HG02678 (cell line): ENCODE results near the gene DICER1.

ENCODE experiments used
- ATAC-seq: cut with Tn5 transposase; IDR thresholded peaks from one replicate; pipeline ENCODE4 v1.9.1; 2021; ENCODE audit warnings: mild to moderate bottlenecking, moderate library complexity; ENCODE audit not compliant: unreplicated experiment

Gene DICER1

GRCh38 chr14:95063391-95063790, 93.9 kb downstream of the DICER1 start:
- no peak for ATAC-seq

- no peak for ATAC-seq
These were observed 94.4 kb downstream of the DICER1 start for GRCh38 chr14:95062946-95063345.

GRCh38 chr14:95062220-95062619, 95.1 kb downstream of the DICER1 start:
- no peak for ATAC-seq

GRCh38 chr14:95061317-95062093, 95.8 kb downstream of the DICER1 start:
- no peak for ATAC-seq

GRCh38 chr14:95059126-95059525, 98.2 kb downstream of the DICER1 start:
- ATAC-seq, result no peak

- ATAC-seq, result no peak
These were observed 98.8 kb downstream of the DICER1 start for GRCh38 chr14:95058491-95058890.

- ATAC-seq, result no peak
These were observed 99.5 kb downstream of the DICER1 start for GRCh38 chr14:95057851-95058250.

- no peak for ATAC-seq
These were observed 100.2 kb downstream of the DICER1 start for GRCh38 chr14:95057147-95057546.

- no peak for ATAC-seq
These were observed 100.9 kb downstream of the DICER1 start for GRCh38 chr14:95056476-95056875.

GRCh38 chr14:95055318-95055717, 102.0 kb downstream of the DICER1 start:
- no peak for ATAC-seq

- no peak for ATAC-seq
These were observed 102.7 kb downstream of the DICER1 start for GRCh38 chr14:95054346-95055280.

GRCh38 chr14:95052016-95052585, 105.2 kb downstream of the DICER1 start:
- ATAC-seq, result no peak

GRCh38 chr14:95049952-95050351, 107.4 kb downstream of the DICER1 start:
- ATAC-seq, result no peak

- ATAC-seq, result no peak
These were observed 108.5 kb downstream of the DICER1 start for GRCh38 chr14:95048771-95049312.

GRCh38 chr14:95047754-95048153, 109.6 kb downstream of the DICER1 start:
- no peak for ATAC-seq

GRCh38 chr14:95046711-95047681, 110.3 kb downstream of the DICER1 start:
- no peak for ATAC-seq

- ATAC-seq, result no peak
These were observed 111.4 kb downstream of the DICER1 start for GRCh38 chr14:95045836-95046430.

GRCh38 chr14:95045106-95045701, 112.1 kb downstream of the DICER1 start:
- no peak for ATAC-seq

- ATAC-seq, result no peak
These were observed 112.7 kb downstream of the DICER1 start for GRCh38 chr14:95044463-95045105.
